ENCODE data around the gene ENC1.

- TF ChIP-seq CTCF (IDR thresholded peaks at IDR 0.05; ENCODE audit: control extremely low read depth in 1 of 3, insufficient read depth in 1 of 3, low read depth in 1 of 3, low read length in 3 of 3), result no peak
- no peak for TF ChIP-seq EP300 (IDR thresholded peaks at IDR 0.05; ENCODE audit: borderline replicate concordance in 1 of 2, low read depth in 2 of 2, low read length in 2 of 2)
- no peak for TF ChIP-seq EZH2 (IDR thresholded peaks at IDR 0.05; ENCODE audit: low read depth, low read length, severe bottlenecking)
- no peak for TF ChIP-seq JUN (IDR thresholded peaks at IDR 0.05; ENCODE audit: low read depth, low read length)
Measured at GRCh38 chr5:74622122-74622521, 18.4 kb downstream of the ENC1 start.
